ENCODE data around the gene INPP5D.

The INPP5D gene

GRCh38 chr2:233107011-233107410 lies 46.9 kb downstream of the INPP5D start:
- no peak for TF ChIP-seq CTCF (IDR thresholded peaks at IDR 0.05; ENCODE audit: control insufficient read depth, insufficient read depth, low read depth, low read length, missing control alignments)
- H3K4me3 ChIP-seq (ENCODE audit: control insufficient read depth, low read depth, low read length), result no peak overlapping the region
- DNase-seq (ENCODE audit: low read depth), result no peak

DNA sequence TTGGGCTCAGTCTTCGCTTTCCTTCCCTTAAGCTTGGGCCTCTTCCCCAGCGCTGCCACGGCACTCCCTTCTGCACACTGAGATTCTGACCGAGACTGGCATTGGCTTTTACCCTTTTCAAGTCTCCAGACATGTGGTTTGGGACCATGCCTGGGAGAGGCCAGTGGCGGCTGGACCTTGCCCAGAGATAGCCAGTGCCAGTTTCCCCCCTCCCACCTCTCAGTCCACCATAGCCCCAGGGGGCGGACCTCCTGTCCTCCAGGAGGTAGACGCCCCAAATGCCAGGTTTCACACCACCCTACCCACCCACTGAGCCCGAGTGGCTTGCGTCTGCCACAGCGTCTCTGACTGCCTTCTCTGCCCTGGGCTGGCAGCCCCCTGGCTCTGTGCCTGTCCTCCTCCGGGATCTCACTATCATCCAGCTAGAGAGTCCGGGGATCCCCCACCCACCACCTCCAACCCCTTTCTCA lies 47.7 kb downstream of the INPP5D start:
- no peak for TF ChIP-seq CTCF (IDR thresholded peaks at IDR 0.05; ENCODE audit: control insufficient read depth, insufficient read depth, low read depth, low read length, missing control alignments)
- no peak for DNase-seq (ENCODE audit: low read depth)
- H3K4me3 ChIP-seq (ENCODE audit: control insufficient read depth, low read depth, low read length), result no peak overlapping the region

- no peak overlapping the region for H3K4me3 ChIP-seq (ENCODE audit: control insufficient read depth, low read depth, low read length)
- no peak for TF ChIP-seq CTCF (IDR thresholded peaks at IDR 0.05; ENCODE audit: control insufficient read depth, insufficient read depth, low read depth, low read length, missing control alignments)
- DNase-seq (ENCODE audit: low read depth), result no peak
Measured at GRCh38 chr2:233108611-233109490, 48.7 kb downstream of the INPP5D start.

DNA sequence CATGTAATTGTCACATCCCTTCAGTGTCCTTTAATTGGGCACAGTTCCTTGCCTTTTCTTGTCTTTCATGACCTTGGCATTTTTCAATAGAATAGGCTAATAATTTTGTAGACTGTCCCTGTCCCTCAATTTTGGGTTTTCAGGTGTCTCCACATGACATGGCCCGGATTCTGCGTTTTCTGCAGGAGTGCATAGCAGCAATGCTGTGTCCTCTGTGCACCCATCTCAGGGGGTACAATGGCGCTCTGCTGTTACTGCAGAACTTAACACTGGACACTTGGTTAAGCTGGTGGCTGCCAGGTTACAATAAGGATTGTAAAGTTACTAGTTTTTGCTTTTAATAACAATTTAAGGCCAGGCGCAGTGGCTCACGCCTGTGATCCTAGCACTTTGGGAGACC lies 51.3 kb downstream of the INPP5D start:
- TF ChIP-seq CTCF (IDR thresholded peaks at IDR 0.05; ENCODE audit: control insufficient read depth, insufficient read depth, low read depth, low read length, missing control alignments), result no peak
- no peak for DNase-seq (ENCODE audit: low read depth)
- no peak overlapping the region for H3K4me3 ChIP-seq (ENCODE audit: control insufficient read depth, low read depth, low read length)

DNA sequence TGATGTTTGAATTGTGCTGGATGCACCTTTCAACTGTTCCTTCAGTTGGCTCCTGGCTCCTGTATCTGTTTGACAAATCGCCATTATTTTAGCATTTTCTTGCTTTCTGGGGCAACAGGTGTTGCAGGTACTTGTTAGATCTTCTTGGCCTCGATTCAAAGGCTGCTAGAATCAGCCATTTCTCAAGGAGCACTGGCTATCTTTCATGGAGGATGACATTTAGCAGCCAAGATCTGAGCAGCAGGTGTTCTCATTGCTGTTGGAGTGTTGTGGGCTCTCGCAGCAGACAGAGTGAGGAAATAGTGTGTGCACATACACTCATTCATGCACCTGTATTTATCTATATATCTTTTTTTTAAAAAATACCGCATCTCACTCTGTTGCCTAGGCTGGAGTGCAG lies 52.2 kb downstream of the INPP5D start:
- H3K4me3 ChIP-seq (ENCODE audit: control insufficient read depth, low read depth, low read length), result no peak overlapping the region
- DNase-seq (ENCODE audit: low read depth), result no peak
- TF ChIP-seq CTCF (IDR thresholded peaks at IDR 0.05; ENCODE audit: control insufficient read depth, insufficient read depth, low read depth, low read length, missing control alignments), result no peak

DNA sequence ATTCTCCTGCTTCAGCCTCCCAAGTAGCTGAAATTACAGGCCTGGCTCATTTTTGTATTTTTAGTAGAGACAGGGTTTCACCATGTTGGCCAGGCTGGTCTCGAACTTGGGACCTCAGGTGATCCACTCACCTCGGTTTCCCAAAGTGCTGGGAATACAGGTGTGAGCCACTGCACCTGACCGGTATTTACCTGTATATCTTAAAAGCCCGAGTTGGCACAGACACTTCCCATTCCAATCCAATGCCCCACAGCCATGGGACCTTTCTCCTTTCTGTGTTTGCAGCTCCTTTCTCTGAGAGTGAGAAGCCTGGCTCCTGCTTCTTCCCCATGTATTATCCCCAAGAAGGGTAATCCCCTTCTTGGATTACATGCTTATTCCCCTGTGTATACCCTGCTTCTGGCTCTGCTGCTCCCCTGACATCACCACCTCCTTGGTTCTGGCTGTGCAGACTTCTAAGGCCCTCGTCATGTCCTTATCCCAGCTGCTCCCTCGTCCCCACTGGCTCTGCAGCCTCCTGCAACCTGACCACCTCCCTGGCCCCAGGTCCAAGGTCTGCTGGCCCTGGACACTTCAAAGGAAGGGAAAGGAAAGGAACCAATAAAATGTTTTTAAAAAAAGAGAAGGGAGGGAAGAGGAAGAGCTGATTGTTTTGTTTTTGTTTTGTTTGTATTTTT lies 52.8 kb downstream of the INPP5D start:
- no peak overlapping the region for H3K4me3 ChIP-seq (ENCODE audit: control insufficient read depth, low read depth, low read length)
- no peak for TF ChIP-seq CTCF (IDR thresholded peaks at IDR 0.05; ENCODE audit: control insufficient read depth, insufficient read depth, low read depth, low read length, missing control alignments)
- no peak for DNase-seq (ENCODE audit: low read depth)

All from AG09309 (cell line).